ENCODE data around the gene PLA2G2D. TPM values are rescaled to one million over a fixed set of nuclear protein-coding genes. Genes with fewer than 3 reads are reported as not detected.

Gene PLA2G2D
- total and polyA plus RNA-seq, 9 of the 15 experiments (the other 6 are each of a cell fraction or from before 2014, with no cell fraction given), result not detected

- TF ChIP-seq ZBTB9 (CRISPR knock-in tag; IDR thresholded peaks at IDR 0.05) (no peak), NFE2L1 (tag; IDR thresholded peaks at IDR 0.05; ENCODE audit: borderline replicate concordance, low read depth) (no peak), RBM22 (IDR thresholded peaks at IDR 0.05; ENCODE audit: low read depth, low read length, poor library complexity, severe bottlenecking) (no peak), ZSCAN29 (IDR thresholded peaks at IDR 0.05) (no peak), HCFC1 (IDR thresholded peaks at IDR 0.05; ENCODE audit: low read depth, low read length) (no peak), GABPA (tag; conservative IDR thresholded peaks at IDR 0.05; ENCODE audit: low read depth) (no peak), PHF8 (IDR thresholded peaks at IDR 0.05; ENCODE audit: borderline replicate concordance, low read length) (no peak)
- TF ChIP-seq, protein P1, sequence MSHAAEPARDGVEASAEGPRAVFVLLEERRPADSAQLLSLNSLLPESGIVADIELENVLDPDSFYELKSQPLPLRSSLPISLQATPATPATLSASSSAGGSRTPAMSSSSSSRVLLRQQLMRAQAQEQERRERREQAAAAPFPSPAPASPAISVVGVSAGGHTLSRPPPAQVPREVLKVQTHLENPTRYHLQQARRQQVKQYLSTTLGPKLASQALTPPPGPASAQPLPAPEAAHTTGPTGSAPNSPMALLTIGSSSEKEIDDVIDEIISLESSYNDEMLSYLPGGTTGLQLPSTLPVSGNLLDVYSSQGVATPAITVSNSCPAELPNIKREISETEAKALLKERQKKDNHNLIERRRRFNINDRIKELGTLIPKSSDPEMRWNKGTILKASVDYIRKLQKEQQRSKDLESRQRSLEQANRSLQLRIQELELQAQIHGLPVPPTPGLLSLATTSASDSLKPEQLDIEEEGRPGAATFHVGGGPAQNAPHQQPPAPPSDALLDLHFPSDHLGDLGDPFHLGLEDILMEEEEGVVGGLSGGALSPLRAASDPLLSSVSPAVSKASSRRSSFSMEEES (CRISPR knock-in tag; IDR thresholded peaks at IDR 0.05), result no peak
- TF ChIP-seq, protein P2, sequence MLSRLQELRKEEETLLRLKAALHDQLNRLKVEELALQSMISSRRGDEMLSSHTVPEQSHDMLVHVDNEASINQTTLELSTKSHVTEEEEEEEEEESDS (CRISPR knock-in tag; IDR thresholded peaks at IDR 0.05), result no peak
Measured at GRCh38 chr1:20141466-20141865, 22.1 kb upstream of the PLA2G2D start (continued).
